ENCODE measurements around the gene GRIA1. TPM values are rescaled to one million over a fixed set of nuclear protein-coding genes. Genes with fewer than 3 reads are reported as not detected.

Gene GRIA1
- total RNA-seq, 1 donor from 2014 or later = not detected

GRCh38 chr5:153511622-153512021, 21.2 kb downstream of the GRIA1 start:
- H3K9me3 Mint-ChIP-seq = no peaks in the 10 kb centered on the region
- no peak overlapping the region for H3K27ac Mint-ChIP-seq
- DNase-seq (ENCODE audit: low spot score) = no peak
- H3K36me3 Mint-ChIP-seq (ENCODE audit: low read depth) = no peaks in the 10 kb centered on the region
- no peaks in the 10 kb centered on the region for H3K27me3 Mint-ChIP-seq (ENCODE audit: insufficient read depth)
- no peak overlapping the region for H3K4me3 Mint-ChIP-seq
- intact Hi-C loops (cut with micrococcal nuclease) = no loop called here
- H3K4me1 Mint-ChIP-seq (ENCODE audit: low read depth) = no peaks in the 10 kb centered on the region

- no peak overlapping the region for H3K4me3 Mint-ChIP-seq
- H3K27me3 Mint-ChIP-seq (ENCODE audit: insufficient read depth) = no peaks in the 10 kb centered on the region
- no peak for DNase-seq (ENCODE audit: low spot score)
- no peaks in the 10 kb centered on the region for H3K9me3 Mint-ChIP-seq
- no peaks in the 10 kb centered on the region for H3K36me3 Mint-ChIP-seq (ENCODE audit: low read depth)
- intact Hi-C loops (cut with micrococcal nuclease) = no loop called here
- H3K4me1 Mint-ChIP-seq (ENCODE audit: low read depth) = no peaks in the 10 kb centered on the region
- H3K27ac Mint-ChIP-seq = no peak overlapping the region
These were observed 22.7 kb downstream of the GRIA1 start for GRCh38 chr5:153513156-153513555.

DNA sequence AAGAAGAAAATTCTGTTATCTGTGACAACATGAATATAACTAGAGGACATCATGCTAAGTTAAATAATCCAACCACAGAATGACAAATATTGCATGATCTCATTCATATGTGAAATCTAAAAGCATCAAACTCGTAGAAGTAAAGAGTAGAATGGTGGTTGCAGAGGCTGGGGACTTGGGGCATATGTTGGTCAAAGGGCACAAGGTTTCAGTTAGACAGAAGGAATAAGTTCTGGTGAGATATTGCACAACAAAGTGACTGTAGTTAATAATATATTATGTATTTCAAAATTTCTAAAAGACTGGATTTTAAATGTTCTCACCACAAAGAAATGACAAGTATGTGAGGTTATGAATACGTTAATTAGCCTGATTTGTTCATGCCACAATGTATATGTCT, 24.8 kb downstream of the GRIA1 start:
- no peaks in the 10 kb centered on the region for H3K9me3 Mint-ChIP-seq
- no peak overlapping the region for H3K27ac Mint-ChIP-seq
- no peaks in the 10 kb centered on the region for H3K4me1 Mint-ChIP-seq (ENCODE audit: low read depth)
- no peak for DNase-seq (ENCODE audit: low spot score)
- H3K36me3 Mint-ChIP-seq (ENCODE audit: low read depth) = no peaks in the 10 kb centered on the region
- H3K4me3 Mint-ChIP-seq = no peak overlapping the region
- H3K27me3 Mint-ChIP-seq (ENCODE audit: insufficient read depth) = no peaks in the 10 kb centered on the region
- intact Hi-C loops (cut with micrococcal nuclease) = no loop called here

- no peak overlapping the region for H3K4me3 Mint-ChIP-seq
- no peak overlapping the region for H3K27ac Mint-ChIP-seq
- no peaks in the 10 kb centered on the region for H3K36me3 Mint-ChIP-seq (ENCODE audit: low read depth)
- H3K9me3 Mint-ChIP-seq = no peaks in the 10 kb centered on the region
- intact Hi-C loops (cut with micrococcal nuclease) = no loop called here
- no peaks in the 10 kb centered on the region for H3K4me1 Mint-ChIP-seq (ENCODE audit: low read depth)
- no peak for DNase-seq (ENCODE audit: low spot score)
- H3K27me3 Mint-ChIP-seq (ENCODE audit: insufficient read depth) = no peaks in the 10 kb centered on the region
These were observed 26.2 kb downstream of the GRIA1 start for GRCh38 chr5:153516504-153517240.

DNA sequence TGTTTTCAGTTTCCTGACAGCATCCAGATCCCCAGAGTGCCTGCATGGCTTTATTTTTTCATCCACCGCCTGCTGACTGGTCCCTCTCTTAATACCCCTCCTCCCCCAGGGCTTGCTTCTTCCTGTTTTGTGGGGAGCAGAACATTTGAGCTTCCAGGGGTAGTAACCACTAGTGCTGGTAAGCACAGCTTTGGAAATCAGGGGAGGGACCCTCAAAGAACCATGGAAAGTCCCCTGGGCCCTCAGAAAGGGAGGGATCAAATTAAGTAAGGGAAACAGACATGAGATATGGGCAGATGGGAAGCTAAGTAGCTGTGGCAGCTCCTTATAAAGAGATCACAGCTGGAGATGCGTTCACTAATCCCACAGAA, 26.8 kb downstream of the GRIA1 start:
- Mint-ChIP-seq H3K27me3 (ENCODE audit: insufficient read depth) (no peaks in the 10 kb centered on the region), H3K4me3 (no peak overlapping the region), H3K4me1 (ENCODE audit: low read depth) (no peaks in the 10 kb centered on the region), H3K36me3 (ENCODE audit: low read depth) (no peaks in the 10 kb centered on the region), H3K27ac (no peak overlapping the region), H3K9me3 (no peaks in the 10 kb centered on the region)
- DNase-seq (ENCODE audit: low spot score) = no peak
- intact Hi-C loops (cut with micrococcal nuclease) = no loop called here

- no peak for DNase-seq (ENCODE audit: low spot score)
- H3K9me3 Mint-ChIP-seq = no peaks in the 10 kb centered on the region
- H3K27me3 Mint-ChIP-seq (ENCODE audit: insufficient read depth) = no peaks in the 10 kb centered on the region
- H3K4me1 Mint-ChIP-seq (ENCODE audit: low read depth) = no peaks in the 10 kb centered on the region
- intact Hi-C loops (cut with micrococcal nuclease) = no loop called here
- no peak overlapping the region for H3K27ac Mint-ChIP-seq
- no peak overlapping the region for H3K4me3 Mint-ChIP-seq
- no peaks in the 10 kb centered on the region for H3K36me3 Mint-ChIP-seq (ENCODE audit: low read depth)
These were observed 29.7 kb downstream of the GRIA1 start for GRCh38 chr5:153520137-153520536.

GRCh38 chr5:153520952-153521351, 30.5 kb downstream of the GRIA1 start:
- Mint-ChIP-seq H3K27me3 (ENCODE audit: insufficient read depth) (no peaks in the 10 kb centered on the region), H3K4me3 (no peak overlapping the region), H3K4me1 (ENCODE audit: low read depth) (no peaks in the 10 kb centered on the region), H3K36me3 (ENCODE audit: low read depth) (no peaks in the 10 kb centered on the region), H3K27ac (no peak overlapping the region), H3K9me3 (no peaks in the 10 kb centered on the region)
- no peak for DNase-seq (ENCODE audit: low spot score)
- intact Hi-C loops (cut with micrococcal nuclease) = no loop called here

GRCh38 chr5:153523211-153523610, 32.7 kb downstream of the GRIA1 start:
- Mint-ChIP-seq H3K27ac (no peak overlapping the region), H3K9me3 (no peaks in the 10 kb centered on the region), H3K36me3 (ENCODE audit: low read depth) (no peaks in the 10 kb centered on the region), H3K4me3 (no peak overlapping the region), H3K4me1 (ENCODE audit: low read depth) (no peaks in the 10 kb centered on the region), H3K27me3 (ENCODE audit: insufficient read depth) (no peaks in the 10 kb centered on the region)
- intact Hi-C loops (cut with micrococcal nuclease) = no loop called here
- DNase-seq (ENCODE audit: low spot score) = no peak

- Mint-ChIP-seq H3K4me1 (ENCODE audit: low read depth) (no peaks in the 10 kb centered on the region), H3K9me3 (no peaks in the 10 kb centered on the region), H3K27me3 (ENCODE audit: insufficient read depth) (no peaks in the 10 kb centered on the region), H3K27ac (no peak overlapping the region), H3K36me3 (ENCODE audit: low read depth) (no peaks in the 10 kb centered on the region), H3K4me3 (no peak overlapping the region)
- DNase-seq (ENCODE audit: low spot score) = no peak
- intact Hi-C loops (cut with micrococcal nuclease) = no loop called here
These were observed 33.4 kb downstream of the GRIA1 start for GRCh38 chr5:153523831-153524230.

GRCh38 chr5:153525536-153525935, 35.1 kb downstream of the GRIA1 start:
- Mint-ChIP-seq H3K36me3 (ENCODE audit: low read depth) (no peaks in the 10 kb centered on the region), H3K9me3 (no peaks in the 10 kb centered on the region), H3K4me3 (no peak overlapping the region), H3K27me3 (ENCODE audit: insufficient read depth) (no peaks in the 10 kb centered on the region), H3K27ac (no peak overlapping the region), H3K4me1 (ENCODE audit: low read depth) (no peaks in the 10 kb centered on the region)
- no peak for DNase-seq (ENCODE audit: low spot score)
- intact Hi-C loops (cut with micrococcal nuclease) = no loop called here

- no peak for DNase-seq (ENCODE audit: low spot score)
- Mint-ChIP-seq H3K4me1 (ENCODE audit: low read depth) (no peaks in the 10 kb centered on the region), H3K4me3 (no peak overlapping the region), H3K27me3 (ENCODE audit: insufficient read depth) (no peaks in the 10 kb centered on the region), H3K27ac (no peak overlapping the region), H3K9me3 (no peaks in the 10 kb centered on the region), H3K36me3 (ENCODE audit: low read depth) (no peaks in the 10 kb centered on the region)
- intact Hi-C loops (cut with micrococcal nuclease) = no loop called here
These were observed 40.1 kb downstream of the GRIA1 start for GRCh38 chr5:153530357-153531143.

DNA sequence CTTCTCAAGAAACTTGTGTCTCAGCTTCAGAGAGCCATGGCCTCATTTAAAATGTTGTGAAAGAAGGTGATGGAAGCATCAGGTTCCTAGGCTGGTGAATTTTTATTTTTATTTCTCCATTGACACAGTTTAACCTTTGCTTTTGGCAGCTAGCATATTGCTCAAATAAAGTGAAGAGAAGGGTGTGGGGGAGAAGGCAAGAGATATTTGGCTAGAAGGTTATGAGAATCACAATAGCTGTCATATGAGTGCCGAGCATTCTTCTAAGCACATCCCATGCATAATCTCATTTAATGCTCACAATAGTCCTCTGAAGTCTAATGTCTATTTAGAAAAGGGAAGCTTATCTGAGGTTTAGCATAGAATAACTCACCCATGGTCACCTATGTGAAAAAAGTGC, 43.1 kb downstream of the GRIA1 start:
- no peaks in the 10 kb centered on the region for H3K9me3 Mint-ChIP-seq
- H3K36me3 Mint-ChIP-seq (ENCODE audit: low read depth) = no peaks in the 10 kb centered on the region
- H3K27me3 Mint-ChIP-seq (ENCODE audit: insufficient read depth) = no peaks in the 10 kb centered on the region
- intact Hi-C loops (cut with micrococcal nuclease) = no loop called here
- H3K4me3 Mint-ChIP-seq = no peak overlapping the region
- no peaks in the 10 kb centered on the region for H3K4me1 Mint-ChIP-seq (ENCODE audit: low read depth)
- H3K27ac Mint-ChIP-seq = no peak overlapping the region
- no peak for DNase-seq (ENCODE audit: low spot score)

DNA sequence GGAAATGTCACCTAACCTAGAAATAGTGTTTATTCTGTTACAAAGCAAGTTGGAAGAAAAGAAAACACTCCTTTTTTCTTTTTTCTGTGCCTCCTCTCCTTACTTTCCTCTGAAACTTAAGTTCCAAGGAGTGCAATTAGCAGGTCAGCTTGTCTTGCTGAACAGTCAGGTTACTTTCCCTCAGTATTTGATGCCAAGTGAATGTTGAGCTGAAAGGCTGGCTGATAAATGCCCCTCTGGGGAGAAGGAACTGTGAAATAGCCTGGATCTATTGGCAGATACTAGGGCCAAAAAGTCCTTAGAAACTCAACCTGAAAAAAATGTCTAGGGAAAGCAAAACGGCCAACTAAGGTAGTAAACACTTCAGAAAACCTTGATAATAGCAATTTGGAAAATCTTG, 43.6 kb downstream of the GRIA1 start:
- Mint-ChIP-seq H3K4me1 (ENCODE audit: low read depth) (no peaks in the 10 kb centered on the region), H3K27ac (no peak overlapping the region), H3K9me3 (no peaks in the 10 kb centered on the region), H3K36me3 (ENCODE audit: low read depth) (no peaks in the 10 kb centered on the region), H3K4me3 (no peak overlapping the region), H3K27me3 (ENCODE audit: insufficient read depth) (no peaks in the 10 kb centered on the region)
- intact Hi-C loops (cut with micrococcal nuclease) = no loop called here
- DNase-seq (ENCODE audit: low spot score) = no peak

Measured in activated T-helper 1 cell treated with anti-CD3 and anti-CD28 coated beads, Interleukin-12 subunit alpha, Interleukin-12 subunit beta, Interleukin-2, Interleukin-4 antibody, amounts not matched to agents 30 ng/mL and 10 ng/mL and 1 ng/mL, durations not matched to agents 14 hours and 24 hours and 36 hours (primary cell).